Spleen (tissue), 11 donors: ENCODE data around the gene HPCAL1. TPM values are rescaled to one million over a fixed set of nuclear protein-coding genes. Genes with fewer than 3 reads are reported as not detected.
A peak's percentile ranks its signal among the peaks of the same experiment; 100 is the strongest.

Experiments
- DNase-seq: peaks from one replicate; pipeline ENCODE4 v3.0.0-alpha.2; 2020
- H3K27ac ChIP-seq, 8 donors: fragments of 200-600 bp; sonication (generic) in 7 of 8; 1 replicate in 4 of 8; 2 replicates in 4 of 8; pipeline versions ENCODE4 v1.5.0 to v1.8.0; 2016 to 2021; ENCODE audit warnings: inconsistent platforms in 4 of 8, mild to moderate bottlenecking in 4 of 8, moderate library complexity in 1 of 8
- H3K27me3 ChIP-seq, 7 donors: fragments of 200-600 bp; sonication (generic) in 6 of 7; replicated peaks in 1 of 7; 1 replicate in 4 of 7; 2 replicates in 3 of 7; pipeline versions ENCODE4 v1.5.0 to v1.8.0; 2016 to 2021; ENCODE audit warnings: inconsistent platforms in 3 of 7, mild to moderate bottlenecking in 1 of 7
- H3K36me3 ChIP-seq, 6 donors: fragments of 200-600 bp; sonication (generic) in 5 of 6; 1 replicate in 4 of 6; 2 replicates in 2 of 6; pipeline versions ENCODE4 v1.5.0 to v1.8.0; 2016 to 2021; ENCODE audit warnings: inconsistent platforms in 2 of 6
- H3K4me1 ChIP-seq, 6 donors: fragments of 200-600 bp; sonication (generic) in 5 of 6; 1 replicate in 3 of 6; 2 replicates in 3 of 6; pipeline versions ENCODE4 v1.5.0 to v1.8.0; 2016 to 2021; ENCODE audit warnings: inconsistent platforms in 3 of 6
- H3K4me3 ChIP-seq, 8 donors: fragments of 200-600 bp; sonication (generic) in 7 of 8; 1 replicate in 4 of 8; 2 replicates in 4 of 8; pipeline versions ENCODE4 v1.5.0 to v1.8.0; 2016 to 2021; ENCODE audit warnings: inconsistent platforms in 4 of 8, mild to moderate bottlenecking in 4 of 8, moderate library complexity in 2 of 8
- H3K9me3 ChIP-seq, 8 donors: fragments of 200-600 bp; sonication (generic) in 7 of 8; 1 replicate in 4 of 8; 2 replicates in 4 of 8; pipeline versions ENCODE4 v1.5.0 to v1.8.0; 2016 to 2021; ENCODE audit warnings: inconsistent platforms in 4 of 8
- CTCF ChIP-seq, 11 experiments: fragments of 200-600 bp in 7 of 11; fragments of 450-650 bp in 4 of 11; sonication (generic) in 4 of 11; IDR thresholded peaks in 8 of 11; conservative IDR thresholded peaks in 3 of 11; 1 replicate in 7 of 11; 2 replicates in 4 of 11; pipeline versions ENCODE4 v1.4.0 to v1.8.0; 2016 to 2021; ENCODE audit warnings: antibody characterized with exemption in 11 of 11, inconsistent platforms in 4 of 11, mild to moderate bottlenecking in 1 of 11
- POLR2A ChIP-seq, 3 donors: fragments of 450-650 bp; IDR thresholded peaks; one replicate each; pipeline ENCODE4 v1.5.1; 2017; ENCODE audit warnings: antibody characterized with exemption in 3 of 3, mild to moderate bottlenecking in 1 of 3
- POLR2AphosphoS5 ChIP-seq, 3 donors: sonication (generic); formaldehyde crosslinking; IDR thresholded peaks; one replicate each; pipeline ENCODE4 v1.5.1; 2017; ENCODE audit warnings: antibody characterized with exemption in 3 of 3
- WGBS, 5 donors: extraction: QIAGEN DNeasy Blood & Tissue Kit in 3 of 5; methylation state at CpG; one replicate each; pipeline versions ENCODE4 v1.1.5 to v1.1.7; 2013 to 2018; 5-methylcytosine and 5-hydroxymethylcytosine counted together
- intact Hi-C: fragments of 100-400 bp; cut with DNase I; formaldehyde crosslinking; loops from one replicate; pipeline ENCODE4 v1.15.0; 2023; ENCODE audit warnings: low total_unique reads
- polyA plus RNA-seq, 3 donors: library from polyadenylated mRNA; stranded (reverse); fragments of 200-250 nt; gene quantifications; one replicate each; pipeline ENCODE4 v1.2.1, GENCODE V29; 2013
- total RNA-seq, 7 donors: library from RNA; depleted of rRNA in 3 of 7; stranded (reverse); fragments of >200 nt in 3 of 7; fragmentation: NEBNext Ultra II Directional in 4 of 7; extraction: Animal tissue kit (Norgen Biotek cat#: 25700) in 4 of 7; gene quantifications; one replicate each; pipeline versions ENCODE4 v1.1.0 to v1.2.1, GENCODE V29; 2016 to 2021
- donor health status: healthy with polysubstance abuse.
- donor health status: DM: no; HTN: no; CAD: no; lungs with moderate emphysema.
- donor health status: DM: no; HTN: no; CAD: no.
- donor health status: Bipolar disorder and iron deficiency.
- donor health status: healthy.
- donor health status: DM: no; HTN: no; CAD: no.
- donor health status: DM: yes; HTN: yes; CAD: no.

Gene HPCAL1
- total and polyA plus RNA-seq, 10 donors = 41.9 to 80.6 (median 57.7) TPM

- peaks cover 0 to 45% (median 16%) of the 10 kb centered on the region in 6 donors for H3K4me1 ChIP-seq
- TF ChIP-seq POLR2AphosphoS5 (IDR thresholded peaks at IDR 0.05) (no peak), CTCF (IDR thresholded peaks at IDR 0.05 in 8 of 11, conservative IDR thresholded peaks at IDR 0.05 in 3 of 11) (no peak), POLR2A (IDR thresholded peaks at IDR 0.05) (no peak)
- intact Hi-C loops = loop anchor here (10.0 kb wide), 1 partner anchor 126 kb away; no protein-coding TSS in a partner anchor
- H3K9me3 ChIP-seq = no peaks in the 10 kb centered on the region
- H3K27ac ChIP-seq = peak overlapping the region; percentile 6 to 81 (median 67)
- no peak for DNase-seq
- no peaks in the 10 kb centered on the region for H3K36me3 ChIP-seq
- H3K27me3 ChIP-seq = peaks cover 0 to 13% (median 0%) of the 10 kb centered on the region in 7 donors
- H3K4me3 ChIP-seq = no peak overlapping the region
- WGBS, 5 donors = 73 to 77% (median 76%) methylated on average over 11 of the region's 11 CpGs
These were observed 23.8 kb upstream of the HPCAL1 start for GRCh38 chr2:10278763-10279471.

GRCh38 chr2:10279472-10279870, 23.2 kb upstream of the HPCAL1 start:
- no peak for TF ChIP-seq CTCF (IDR thresholded peaks at IDR 0.05 in 8 of 11, conservative IDR thresholded peaks at IDR 0.05 in 3 of 11)
- TF ChIP-seq POLR2AphosphoS5 (IDR thresholded peaks at IDR 0.05) = no peak
- TF ChIP-seq POLR2A (IDR thresholded peaks at IDR 0.05) = no peak
- Histone ChIP-seq H3K27me3 (peaks cover 0 to 13% (median 0%) of the 10 kb centered on the region in 7 donors), H3K4me1 (peaks cover 0 to 50% (median 16%) of the 10 kb centered on the region in 6 donors), H3K36me3 (no peaks in the 10 kb centered on the region), H3K27ac (peak overlapping the region in 3 of 8 donors; percentile 69 to 81 (median 77)), H3K4me3 (no peak overlapping the region), H3K9me3 (no peaks in the 10 kb centered on the region)
- intact Hi-C loops = loop anchor here (10.0 kb wide), 1 partner anchor 125 kb away; no protein-coding TSS in a partner anchor
- DNase-seq = peak; percentile 41
- WGBS, 5 donors = 80 to 91% (median 82%) methylated on average over 11 of the region's 11 CpGs

- Histone ChIP-seq H3K4me1 (peaks cover 0 to 56% (median 20%) of the 10 kb centered on the region in 6 donors), H3K27me3 (peaks cover 0 to 13% (median 0%) of the 10 kb centered on the region in 7 donors), H3K27ac (no peak overlapping the region), H3K4me3 (no peak overlapping the region), H3K9me3 (no peaks in the 10 kb centered on the region), H3K36me3 (no peaks in the 10 kb centered on the region)
- WGBS, 5 donors = 85 to 95% (median 89%) methylated on average over 12 of the region's 12 CpGs
- DNase-seq = peak; percentile 34
- intact Hi-C loops = loop anchor here (10.0 kb wide), 1 partner anchor 125 kb away; no protein-coding TSS in a partner anchor
- TF ChIP-seq CTCF (IDR thresholded peaks at IDR 0.05 in 8 of 11, conservative IDR thresholded peaks at IDR 0.05 in 3 of 11) = no peak
These were observed 22.7 kb upstream of the HPCAL1 start for GRCh38 chr2:10279946-10280463.

GRCh38 chr2:10281891-10282290, 20.8 kb upstream of the HPCAL1 start:
- 60 to 92% (median 83%) methylated on average over 3 to 4 of the region's 4 CpGs for WGBS, 5 donors
- peak; percentile 59 for DNase-seq

More at GRCh38 chr2:10281891-10282290, 20.8 kb upstream of the HPCAL1 start:
- TF ChIP-seq POLR2A (IDR thresholded peaks at IDR 0.05) (no peak), POLR2AphosphoS5 (IDR thresholded peaks at IDR 0.05) (no peak), CTCF (IDR thresholded peaks at IDR 0.05 in 8 of 11, conservative IDR thresholded peaks at IDR 0.05 in 3 of 11) (no peak)
- Histone ChIP-seq H3K9me3 (no peaks in the 10 kb centered on the region), H3K36me3 (no peaks in the 10 kb centered on the region), H3K4me3 (no peak overlapping the region), H3K27me3 (peaks cover 0 to 10% (median 0%) of the 10 kb centered on the region in 7 donors), H3K4me1 (peaks cover 0 to 68% (median 35%) of the 10 kb centered on the region in 6 donors), H3K27ac (no peak overlapping the region)
- intact Hi-C loops = no loop called here
